Uterine smooth muscle cell (primary cell): Measurements from ENCODE around the gene DAGLA. TPM values are rescaled to one million over a fixed set of nuclear protein-coding genes. Genes with fewer than 3 reads are reported as not detected.

ENCODE experiments used
- total RNA-seq: library from RNA; depleted of rRNA; stranded (reverse); fragments of >200 nt; gene quantifications from 2 replicates; pipeline ENCODE4 v1.2.3, GENCODE V29; 2014

DAGLA gene
- total RNA-seq = 3.5 and 3.8 TPM in 2 replicates

GRCh38 chr11:61679893-61680621, at the start of gene DAGLA:
Gene DAGLA (plus strand): TSS chr11:61680391. CDS start chr11:61720156, 39,765 bp downstream.

GRCh38 chr11:61752117-61752924, 72.1 kb downstream of the DAGLA start, which contains the start of gene MYRF:
Gene MYRF (plus strand): TSS chr11:61752636. CDS start chr11:61752745, 109 bp downstream.

GRCh38 chr11:61792310-61793082, 112.3 kb downstream of the DAGLA start, which contains the start of the genes FEN1 and TMEM258:
Gene FEN1 (plus strand): TSS chr11:61792911. CDS start chr11:61795362, 2,451 bp downstream.
Gene TMEM258 (minus strand): TSS chr11:61792599. CDS start chr11:61792558, 41 bp downstream.

Other genes with a start within 250 kb of the DAGLA start
- gene LRRC10B, start 171.6 kb upstream of the DAGLA start, total RNA-seq = 0.22 TPM in 1 of 2 replicates, not detected in the other
- 31.4 and 43.6 TPM in 2 replicates for gene SYT7, start 99.3 kb upstream of the DAGLA start, total RNA-seq
- gene MYRF, start 72.2 kb downstream of the DAGLA start, total RNA-seq = 0.25 and 0.55 TPM in 2 replicates
- 38.6 and 78.7 TPM in 2 replicates for gene TMEM258, start 112.2 kb downstream of the DAGLA start, total RNA-seq
- 16.0 and 74.3 TPM in 2 replicates for gene FEN1, start 112.5 kb downstream of the DAGLA start, total RNA-seq
- 105 and 168 TPM in 2 replicates for gene FADS1, start 136.6 kb downstream of the DAGLA start, total RNA-seq
- 384 and 476 TPM in 2 replicates for gene FADS2, start 147.9 kb downstream of the DAGLA start, total RNA-seq
- 55.4 and 117 TPM in 2 replicates for gene FADS3, start 211.2 kb downstream of the DAGLA start, total RNA-seq
- 12.5 and 19.1 TPM in 2 replicates for gene RAB3IL1, start 237.2 kb downstream of the DAGLA start, total RNA-seq